Uterus (tissue), 2 donors: ENCODE measurements around the gene KPNA4.

Experiments used
- POLR2A ChIP-seq, 2 donors: fragments of 450-650 bp; IDR thresholded peaks; one replicate each; pipeline ENCODE4 v1.6.1; 2016; ENCODE audit warnings: antibody characterized with exemption in 2 of 2, mild to moderate bottlenecking in 1 of 2, moderate library complexity in 1 of 2
- TF ChIP-seq, protein P1 (sequence below), 4 experiments: fragments of 200-600 bp in 2 of 4; fragments of 450-650 bp in 2 of 4; sonication (generic) in 2 of 4; IDR thresholded peaks; one replicate each; pipeline ENCODE4 v1.5.1; 2016 to 2019; ENCODE audit warnings: antibody characterized with exemption in 4 of 4, mild to moderate bottlenecking in 2 of 4, moderate library complexity in 1 of 4

DNA sequence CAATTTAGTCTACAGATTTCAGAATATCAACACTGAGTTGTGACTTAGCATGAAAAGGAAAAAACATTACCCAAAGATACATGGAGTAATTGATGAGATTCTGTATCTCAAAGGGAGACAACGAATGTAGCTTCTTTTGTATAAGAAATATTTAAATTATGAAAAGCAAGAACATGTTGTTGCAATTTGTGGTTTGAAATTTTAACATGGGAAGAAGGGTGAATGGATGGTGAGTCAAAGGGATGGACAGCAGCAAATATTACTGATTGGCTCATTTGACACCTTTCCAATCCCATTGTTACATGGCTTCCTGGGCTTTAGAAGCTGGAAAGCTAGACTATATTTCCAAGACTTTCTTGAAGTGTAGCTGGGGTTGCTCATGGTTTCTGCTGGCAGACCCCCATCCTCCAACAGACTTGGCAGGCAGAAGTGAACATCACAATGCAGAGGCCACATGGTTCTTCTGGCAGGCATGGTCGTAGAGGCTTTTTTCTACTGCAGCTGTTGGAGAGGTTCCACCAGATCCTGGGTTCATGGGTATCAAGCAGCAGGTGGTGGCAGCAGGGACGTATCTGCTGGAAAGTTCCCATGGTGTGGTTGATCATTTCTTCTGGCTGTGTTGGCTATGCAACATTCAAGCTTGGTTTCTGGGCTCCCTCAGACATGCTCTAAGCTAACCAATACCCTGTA lies 47.2 kb upstream of the KPNA4 start:
- TF ChIP-seq, protein P1, sequence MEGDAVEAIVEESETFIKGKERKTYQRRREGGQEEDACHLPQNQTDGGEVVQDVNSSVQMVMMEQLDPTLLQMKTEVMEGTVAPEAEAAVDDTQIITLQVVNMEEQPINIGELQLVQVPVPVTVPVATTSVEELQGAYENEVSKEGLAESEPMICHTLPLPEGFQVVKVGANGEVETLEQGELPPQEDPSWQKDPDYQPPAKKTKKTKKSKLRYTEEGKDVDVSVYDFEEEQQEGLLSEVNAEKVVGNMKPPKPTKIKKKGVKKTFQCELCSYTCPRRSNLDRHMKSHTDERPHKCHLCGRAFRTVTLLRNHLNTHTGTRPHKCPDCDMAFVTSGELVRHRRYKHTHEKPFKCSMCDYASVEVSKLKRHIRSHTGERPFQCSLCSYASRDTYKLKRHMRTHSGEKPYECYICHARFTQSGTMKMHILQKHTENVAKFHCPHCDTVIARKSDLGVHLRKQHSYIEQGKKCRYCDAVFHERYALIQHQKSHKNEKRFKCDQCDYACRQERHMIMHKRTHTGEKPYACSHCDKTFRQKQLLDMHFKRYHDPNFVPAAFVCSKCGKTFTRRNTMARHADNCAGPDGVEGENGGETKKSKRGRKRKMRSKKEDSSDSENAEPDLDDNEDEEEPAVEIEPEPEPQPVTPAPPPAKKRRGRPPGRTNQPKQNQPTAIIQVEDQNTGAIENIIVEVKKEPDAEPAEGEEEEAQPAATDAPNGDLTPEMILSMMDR (IDR thresholded peaks at IDR 0.05): no peak
- TF ChIP-seq POLR2A (IDR thresholded peaks at IDR 0.05): no peak
